Spleen (tissue), 7 donors: ENCODE results near the gene FGFBP1.

ENCODE experiments used
- POLR2A ChIP-seq, 3 donors: fragments of 450-650 bp; IDR thresholded peaks; one replicate each; pipeline ENCODE4 v1.5.1; 2017; ENCODE audit warnings: antibody characterized with exemption in 3 of 3, mild to moderate bottlenecking in 1 of 3
- POLR2AphosphoS5 ChIP-seq, 3 donors: sonication (generic); formaldehyde crosslinking; IDR thresholded peaks; one replicate each; pipeline ENCODE4 v1.5.1; 2017; ENCODE audit warnings: antibody characterized with exemption in 3 of 3
- TF ChIP-seq, protein P1 (sequence below), 11 experiments: fragments of 200-600 bp in 7 of 11; fragments of 450-650 bp in 4 of 11; sonication (generic) in 4 of 11; IDR thresholded peaks in 8 of 11; conservative IDR thresholded peaks in 3 of 11; 1 replicate in 7 of 11; 2 replicates in 4 of 11; pipeline versions ENCODE4 v1.4.0 to v1.8.0; 2016 to 2021; ENCODE audit warnings: antibody characterized with exemption in 11 of 11, inconsistent platforms in 4 of 11, mild to moderate bottlenecking in 1 of 11
- donor health status: DM: no; HTN: no; CAD: no; lungs with moderate emphysema.
- donor health status: DM: no; HTN: no; CAD: no.
- donor health status: DM: no; HTN: no; CAD: no.

DNA sequence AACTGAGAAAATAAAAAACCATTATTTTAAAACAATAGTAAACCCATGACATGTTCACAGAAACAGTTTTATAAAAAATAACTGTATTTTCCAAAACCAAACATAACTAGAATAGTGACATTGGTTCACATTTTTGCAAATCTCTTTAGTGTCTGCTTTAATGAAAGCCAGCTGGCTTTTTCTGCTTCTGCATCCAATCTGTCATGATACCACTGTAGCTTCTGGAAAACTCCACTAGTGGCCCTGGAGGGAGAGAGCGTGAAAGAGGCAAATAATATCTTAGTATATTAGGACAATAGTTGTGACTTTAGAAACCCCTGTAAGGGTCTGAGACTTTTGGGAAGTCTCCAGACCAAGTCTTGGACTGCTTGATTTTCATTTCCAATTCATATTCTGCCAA is 31.1 kb downstream of the FGFBP1 start:
- no peak for TF ChIP-seq POLR2A (IDR thresholded peaks at IDR 0.05)
- TF ChIP-seq, protein P1, sequence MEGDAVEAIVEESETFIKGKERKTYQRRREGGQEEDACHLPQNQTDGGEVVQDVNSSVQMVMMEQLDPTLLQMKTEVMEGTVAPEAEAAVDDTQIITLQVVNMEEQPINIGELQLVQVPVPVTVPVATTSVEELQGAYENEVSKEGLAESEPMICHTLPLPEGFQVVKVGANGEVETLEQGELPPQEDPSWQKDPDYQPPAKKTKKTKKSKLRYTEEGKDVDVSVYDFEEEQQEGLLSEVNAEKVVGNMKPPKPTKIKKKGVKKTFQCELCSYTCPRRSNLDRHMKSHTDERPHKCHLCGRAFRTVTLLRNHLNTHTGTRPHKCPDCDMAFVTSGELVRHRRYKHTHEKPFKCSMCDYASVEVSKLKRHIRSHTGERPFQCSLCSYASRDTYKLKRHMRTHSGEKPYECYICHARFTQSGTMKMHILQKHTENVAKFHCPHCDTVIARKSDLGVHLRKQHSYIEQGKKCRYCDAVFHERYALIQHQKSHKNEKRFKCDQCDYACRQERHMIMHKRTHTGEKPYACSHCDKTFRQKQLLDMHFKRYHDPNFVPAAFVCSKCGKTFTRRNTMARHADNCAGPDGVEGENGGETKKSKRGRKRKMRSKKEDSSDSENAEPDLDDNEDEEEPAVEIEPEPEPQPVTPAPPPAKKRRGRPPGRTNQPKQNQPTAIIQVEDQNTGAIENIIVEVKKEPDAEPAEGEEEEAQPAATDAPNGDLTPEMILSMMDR (IDR thresholded peaks at IDR 0.05 in 8 of 11, conservative IDR thresholded peaks at IDR 0.05 in 3 of 11), result no peak
- no peak for TF ChIP-seq POLR2AphosphoS5 (IDR thresholded peaks at IDR 0.05)
